Stimulated activated CD8-positive, alpha-beta memory T cell treated with anti-CD3 and anti-CD28 coated beads, Interleukin-12 subunit alpha, Interleukin-12 subunit beta, amount 100 ng/mL, for 24 hours (primary cell): ENCODE results near the gene UHMK1.
A peak's percentile ranks its signal among the peaks of the same experiment; 100 is the strongest.
"Not testable (repeated sequence)": the region's sequence is repeated elsewhere in the genome, so short reads cannot be mapped to it uniquely, and the experiment has no call there.

Experiments
- DNase-seq: peaks from one replicate; pipeline ENCODE4 v3.0.0-alpha.2; 2020; ENCODE audit errors: extremely low read depth

The UHMK1 gene

GRCh38 chr1:162497723-162498495 is at the start of gene UHMK1:
TSS of gene UHMK1 (plus strand) at chr1:162497818. CDS start at chr1:162498001, 183 bp downstream.
- DNase-seq: peak; percentile 79

- not testable (repeated sequence) for DNase-seq
Observed at GRCh38 chr1:162454361-162454760, 43.3 kb upstream of the UHMK1 start.

GRCh38 chr1:162456323-162456722 is 41.3 kb upstream of the UHMK1 start:
- no peak for DNase-seq

GRCh38 chr1:162458236-162458635 is 39.4 kb upstream of the UHMK1 start:
- DNase-seq: no peak

- DNase-seq: not testable (repeated sequence)
Observed at GRCh38 chr1:162462425-162462824, 35.2 kb upstream of the UHMK1 start.

- no peak for DNase-seq
Observed at GRCh38 chr1:162463021-162463420, 34.6 kb upstream of the UHMK1 start.

- DNase-seq: no peak
Observed at GRCh38 chr1:162466797-162467196, 30.8 kb upstream of the UHMK1 start.

GRCh38 chr1:162470216-162470615 is 27.4 kb upstream of the UHMK1 start:
- DNase-seq: no peak

GRCh38 chr1:162471290-162471853 is 26.2 kb upstream of the UHMK1 start:
- DNase-seq: no peak

- DNase-seq: no peak
Observed at GRCh38 chr1:162475089-162475488, 22.5 kb upstream of the UHMK1 start.

GRCh38 chr1:162475539-162476185 is 22.0 kb upstream of the UHMK1 start:
- no peak for DNase-seq

GRCh38 chr1:162476620-162477019 is 21.0 kb upstream of the UHMK1 start:
- DNase-seq: no peak

GRCh38 chr1:162485236-162485635 is 12.4 kb upstream of the UHMK1 start:
- DNase-seq: no peak

- DNase-seq: no peak
Observed at GRCh38 chr1:162487241-162487640, 10.4 kb upstream of the UHMK1 start.

- no peak for DNase-seq
Observed at GRCh38 chr1:162488219-162488618, 9.4 kb upstream of the UHMK1 start.

- DNase-seq: not testable (repeated sequence)
Observed at GRCh38 chr1:162495531-162496233, 1.9 kb upstream of the UHMK1 start.

GRCh38 chr1:162497104-162497722 is 405 bp upstream of the UHMK1 start:
- DNase-seq: no peak

GRCh38 chr1:162498496-162498810 is 835 bp downstream of the UHMK1 start:
- no peak for DNase-seq

GRCh38 chr1:162500805-162501204 is 3.2 kb downstream of the UHMK1 start:
- no peak for DNase-seq

- DNase-seq: no peak
Observed at GRCh38 chr1:162502077-162502476, 4.5 kb downstream of the UHMK1 start.

- no peak for DNase-seq
Observed at GRCh38 chr1:162502928-162503327, 5.3 kb downstream of the UHMK1 start.

GRCh38 chr1:162527314-162527713 is 29.7 kb downstream of the UHMK1 start:
- DNase-seq: no peak
